Upper lobe of left lung (tissue), 4 donors: ENCODE measurements around the gene SYCP2L.

Experiments
- EP300 ChIP-seq, 4 donors: sonication (generic); formaldehyde crosslinking; IDR thresholded peaks; one replicate each; pipeline ENCODE4 v1.5.1; 2017; ENCODE audit warnings: antibody characterized with exemption in 4 of 4, control low read depth in 2 of 4
- POLR2A ChIP-seq, 4 donors: fragments of 450-650 bp; IDR thresholded peaks; one replicate each; pipeline ENCODE4 v1.5.1; 2016 to 2017; ENCODE audit warnings: antibody characterized with exemption in 4 of 4, mild to moderate bottlenecking in 2 of 4
- POLR2AphosphoS5 ChIP-seq, 2 donors: sonication (generic); formaldehyde crosslinking; IDR thresholded peaks; one replicate each; pipeline ENCODE4 v1.5.1; 2017; ENCODE audit warnings: antibody characterized with exemption in 2 of 2
- TF ChIP-seq, protein P1 (sequence below), 6 experiments: fragments of 450-650 bp in 4 of 6; fragments of 200-600 bp in 2 of 6; sonication (generic) in 2 of 6; IDR thresholded peaks; one replicate each; pipeline ENCODE4 v1.5.1; 2016 to 2019; ENCODE audit warnings: antibody characterized with exemption in 6 of 6

DNA sequence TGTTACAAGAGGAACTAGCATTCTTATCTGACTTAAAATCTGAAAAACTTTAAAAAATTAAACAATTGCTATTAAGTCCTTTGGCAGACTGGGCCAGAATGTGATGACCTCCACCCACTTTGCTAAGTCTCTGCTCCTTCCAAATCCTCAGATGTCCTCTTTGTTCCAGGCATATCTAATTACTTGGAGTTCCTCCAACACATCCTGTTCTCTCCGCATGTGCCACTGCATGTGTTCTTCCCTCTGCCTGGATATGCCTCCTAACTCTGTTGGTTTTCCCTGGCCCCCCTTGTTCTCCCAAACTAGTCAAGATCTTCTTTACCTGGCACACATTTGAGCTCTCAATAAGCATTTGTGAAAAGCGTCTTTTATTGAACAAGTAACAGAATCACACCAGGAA is 134.2 kb downstream of the SYCP2L start:
- TF ChIP-seq, protein P1, sequence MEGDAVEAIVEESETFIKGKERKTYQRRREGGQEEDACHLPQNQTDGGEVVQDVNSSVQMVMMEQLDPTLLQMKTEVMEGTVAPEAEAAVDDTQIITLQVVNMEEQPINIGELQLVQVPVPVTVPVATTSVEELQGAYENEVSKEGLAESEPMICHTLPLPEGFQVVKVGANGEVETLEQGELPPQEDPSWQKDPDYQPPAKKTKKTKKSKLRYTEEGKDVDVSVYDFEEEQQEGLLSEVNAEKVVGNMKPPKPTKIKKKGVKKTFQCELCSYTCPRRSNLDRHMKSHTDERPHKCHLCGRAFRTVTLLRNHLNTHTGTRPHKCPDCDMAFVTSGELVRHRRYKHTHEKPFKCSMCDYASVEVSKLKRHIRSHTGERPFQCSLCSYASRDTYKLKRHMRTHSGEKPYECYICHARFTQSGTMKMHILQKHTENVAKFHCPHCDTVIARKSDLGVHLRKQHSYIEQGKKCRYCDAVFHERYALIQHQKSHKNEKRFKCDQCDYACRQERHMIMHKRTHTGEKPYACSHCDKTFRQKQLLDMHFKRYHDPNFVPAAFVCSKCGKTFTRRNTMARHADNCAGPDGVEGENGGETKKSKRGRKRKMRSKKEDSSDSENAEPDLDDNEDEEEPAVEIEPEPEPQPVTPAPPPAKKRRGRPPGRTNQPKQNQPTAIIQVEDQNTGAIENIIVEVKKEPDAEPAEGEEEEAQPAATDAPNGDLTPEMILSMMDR (IDR thresholded peaks at IDR 0.05), result no peak
- no peak for TF ChIP-seq POLR2A (IDR thresholded peaks at IDR 0.05)
- TF ChIP-seq EP300 (IDR thresholded peaks at IDR 0.05), result no peak
- no peak for TF ChIP-seq POLR2AphosphoS5 (IDR thresholded peaks at IDR 0.05)
